NCI-H2107 treated with DMSO at 0.1 percent for 48 hours (cell line): Measurements from ENCODE around the gene INHBE.
"Not testable (repeated sequence)": the region's sequence is repeated elsewhere in the genome, so short reads cannot be mapped to it uniquely, and the experiment has no call there.

Experiments
- DNase-seq: peaks from one replicate; lab custom pipeline; 2025; ENCODE audit not compliant: unreplicated experiment; lab: John Stamatoyannopoulos, UW

The INHBE gene

GRCh38 chr12:57439762-57440266 lies 15.3 kb upstream of the INHBE start:
- DNase-seq = no peak

- not testable (repeated sequence) for DNase-seq
These were observed 13.7 kb upstream of the INHBE start for GRCh38 chr12:57441393-57441792.

- DNase-seq = no peak
These were observed 13.2 kb upstream of the INHBE start for GRCh38 chr12:57441846-57442427.

- DNase-seq = not testable (repeated sequence)
These were observed 10.8 kb upstream of the INHBE start for GRCh38 chr12:57444337-57444736.

- DNase-seq = no peak
These were observed 10.4 kb upstream of the INHBE start for GRCh38 chr12:57444744-57445143.

GRCh38 chr12:57446292-57446960 lies 8.7 kb upstream of the INHBE start:
- DNase-seq = no peak

GRCh38 chr12:57448669-57449068 lies 6.4 kb upstream of the INHBE start:
- DNase-seq = no peak

GRCh38 chr12:57449375-57449774 lies 5.7 kb upstream of the INHBE start:
- no peak for DNase-seq

GRCh38 chr12:57450057-57450456 lies 5.0 kb upstream of the INHBE start:
- no peak for DNase-seq

- DNase-seq = no peak
These were observed 3.8 kb upstream of the INHBE start for GRCh38 chr12:57451233-57451778.

GRCh38 chr12:57452181-57452936 lies 2.7 kb upstream of the INHBE start:
- no peak for DNase-seq

- DNase-seq = peak; percentile 61
These were observed 2.1 kb upstream of the INHBE start for GRCh38 chr12:57452937-57453509.

GRCh38 chr12:57454213-57454565 lies 918 bp upstream of the INHBE start:
- DNase-seq = no peak

GRCh38 chr12:57455374-57456144 lies 452 bp downstream of the INHBE start:
- peak; percentile 70 for DNase-seq

GRCh38 chr12:57456145-57456700 lies 1.1 kb downstream of the INHBE start:
- peak; percentile 74 for DNase-seq

GRCh38 chr12:57456737-57457490 lies 1.8 kb downstream of the INHBE start:
- DNase-seq = no peak

- DNase-seq = no peak
These were observed 3.6 kb downstream of the INHBE start for GRCh38 chr12:57458665-57459054.

GRCh38 chr12:57459055-57459749 lies 4.1 kb downstream of the INHBE start:
- peak; percentile 95 for DNase-seq
